GOT3 (cell line): ENCODE measurements around the gene ABCA3.
"Not testable (repeated sequence)": the region's sequence is repeated elsewhere in the genome, so short reads cannot be mapped to it uniquely, and the experiment has no call there.

Experiments used
- DNase-seq: peaks from one replicate; lab custom pipeline; 2025; ENCODE audit warnings: mixed read lengths; lab: John Stamatoyannopoulos, UW

The ABCA3 gene

DNA sequence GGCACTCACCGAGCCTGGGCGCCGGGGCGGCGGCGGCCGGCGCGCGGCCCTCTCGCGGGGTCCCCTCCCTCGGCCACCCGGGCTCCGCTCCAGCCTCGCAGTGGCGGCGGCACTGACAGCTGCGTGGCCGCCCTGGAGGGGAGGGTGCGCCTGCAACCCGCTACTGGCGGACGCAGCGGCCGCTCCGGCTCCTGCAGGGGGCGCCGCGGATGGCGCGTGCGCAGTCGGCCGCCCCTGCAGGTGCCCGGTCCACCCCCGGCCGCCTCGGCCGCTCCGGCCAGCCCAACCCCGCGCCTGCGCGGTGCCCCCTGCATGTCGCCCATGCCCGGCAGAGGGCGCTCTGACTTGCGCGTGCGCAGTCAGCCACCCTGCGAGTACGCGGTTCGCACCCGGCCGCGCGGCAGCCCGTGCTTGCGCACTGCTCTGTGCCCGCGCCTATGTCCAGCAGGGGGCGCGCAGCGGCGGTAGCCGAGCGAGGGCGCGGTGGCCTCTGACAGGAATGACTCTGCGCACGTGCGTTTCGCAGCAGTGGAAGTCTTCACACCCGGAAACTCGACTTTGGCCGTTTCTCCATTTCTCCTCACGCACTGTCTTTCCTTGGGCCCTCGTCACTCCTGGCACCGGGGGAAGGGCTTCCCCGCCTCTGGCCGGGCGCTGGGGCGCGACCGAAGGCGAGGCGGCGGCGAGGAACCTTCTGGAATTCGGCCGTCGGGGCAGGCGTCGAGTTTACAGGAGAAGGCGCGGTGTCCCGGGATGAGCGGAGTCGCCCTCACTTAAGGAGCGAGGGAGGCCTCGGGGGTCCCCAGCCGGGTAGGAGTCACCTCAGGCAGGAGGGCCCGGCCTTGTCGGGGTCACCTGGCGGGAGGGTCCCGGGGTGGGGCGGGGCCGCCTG lies at the start of gene ABCA3:
ABCA3 (minus strand) TSS at position 165 of the 892 bp plus-strand sequence. CDS start 14,262 bp downstream, outside the sequence.
- DNase-seq = peak; percentile 90

DNA sequence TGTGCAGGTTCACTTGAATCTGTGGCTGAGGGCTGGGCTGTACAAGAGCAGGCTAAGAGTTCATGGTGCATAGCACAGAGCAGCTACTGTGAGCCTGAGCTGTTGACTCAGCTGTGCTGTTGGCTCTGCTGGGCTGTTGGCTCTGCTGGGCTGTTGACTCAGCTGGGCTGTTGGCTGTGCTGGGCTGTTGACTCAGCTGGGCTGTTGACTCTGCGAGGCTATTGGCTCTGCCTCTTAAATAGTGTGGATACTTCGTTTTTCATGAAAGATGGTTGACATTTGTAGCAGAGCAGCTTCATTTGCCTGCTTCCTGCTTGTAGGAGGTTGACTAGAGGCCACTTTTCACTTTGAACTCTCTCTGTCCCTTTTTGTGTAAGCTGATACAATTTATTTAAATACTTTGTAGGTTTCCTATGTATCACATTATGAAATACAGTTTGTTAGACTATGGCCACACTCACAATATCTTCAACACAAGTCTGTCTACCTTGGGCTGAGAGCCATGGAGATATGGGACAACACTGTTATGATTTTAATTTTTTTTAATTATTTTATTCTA lies 48.4 kb upstream of the ABCA3 start:
- no peak for DNase-seq

DNA sequence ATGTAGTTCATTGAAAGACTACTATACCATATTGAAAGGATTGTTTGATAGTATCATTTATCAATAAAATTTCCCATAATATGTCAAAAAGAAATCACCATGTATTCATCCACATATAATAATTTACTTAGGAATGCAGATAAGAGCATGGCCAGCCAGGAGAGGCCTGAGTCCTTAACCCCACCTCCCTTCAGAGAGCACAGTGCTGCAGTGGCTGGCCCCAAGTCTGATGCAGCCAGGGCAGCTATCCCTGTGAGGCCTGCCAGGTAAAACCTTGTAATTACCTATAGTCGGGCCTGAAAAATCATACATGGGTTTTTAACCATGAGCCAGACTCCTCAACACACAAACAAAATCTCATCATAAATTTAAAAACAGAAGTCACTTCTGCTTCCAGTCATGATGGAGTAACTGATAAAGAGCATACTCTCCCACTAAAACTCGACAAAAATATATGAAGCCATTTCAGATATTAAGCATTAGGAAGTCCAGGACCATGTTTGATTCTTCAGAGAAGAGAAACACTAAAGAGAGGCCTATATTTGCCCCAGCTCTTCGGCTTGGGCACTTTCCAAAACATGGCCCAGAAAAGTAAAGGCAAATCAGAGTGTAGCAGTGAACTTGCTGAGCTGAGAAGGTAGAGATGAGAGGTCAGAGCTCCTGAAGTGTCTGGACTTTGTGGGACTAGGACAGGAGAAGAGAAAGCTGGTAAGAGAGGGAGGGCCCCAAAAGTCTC lies 47.8 kb upstream of the ABCA3 start:
- DNase-seq = no peak

DNA sequence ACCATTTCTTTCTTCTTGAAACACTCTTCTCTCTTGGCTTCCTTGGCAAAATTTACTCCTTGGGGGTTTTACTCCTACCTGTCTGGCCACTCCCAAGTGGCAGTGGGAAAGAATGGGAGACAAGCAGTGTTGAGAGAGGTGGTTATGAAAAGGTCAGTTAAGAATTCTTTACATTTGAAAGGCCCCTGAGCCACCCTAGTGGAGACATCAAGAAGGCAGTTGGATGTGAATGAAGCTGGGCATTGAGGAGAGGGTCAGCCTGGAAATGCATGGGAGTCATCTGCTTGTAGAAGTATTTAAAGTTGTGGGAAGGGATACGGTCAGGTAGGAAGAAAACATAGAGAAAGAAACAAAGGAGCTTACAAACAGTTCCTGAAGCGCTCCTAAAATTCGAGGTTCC lies 46.5 kb upstream of the ABCA3 start:
- DNase-seq = no peak

DNA sequence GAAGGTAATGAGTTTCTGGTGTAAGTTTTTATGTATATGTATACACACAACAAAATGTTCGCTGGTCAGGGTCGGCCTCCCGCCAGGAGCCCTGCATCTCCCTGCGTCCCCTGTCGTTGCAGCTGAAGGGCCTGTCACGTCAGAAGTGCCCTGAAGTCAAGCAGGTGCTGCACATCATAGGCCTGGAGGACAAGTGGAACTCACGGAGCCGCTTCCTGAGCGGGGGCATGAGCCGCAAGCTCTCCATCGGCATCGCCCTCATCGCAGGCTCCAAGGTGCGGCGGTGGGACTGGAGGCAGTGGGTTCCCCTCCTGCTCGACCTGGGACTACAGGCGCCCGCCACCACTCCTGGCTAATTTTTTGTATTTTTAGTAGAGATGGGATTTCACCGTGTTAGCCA lies 45.5 kb upstream of the ABCA3 start:
- not testable (repeated sequence) for DNase-seq

DNA sequence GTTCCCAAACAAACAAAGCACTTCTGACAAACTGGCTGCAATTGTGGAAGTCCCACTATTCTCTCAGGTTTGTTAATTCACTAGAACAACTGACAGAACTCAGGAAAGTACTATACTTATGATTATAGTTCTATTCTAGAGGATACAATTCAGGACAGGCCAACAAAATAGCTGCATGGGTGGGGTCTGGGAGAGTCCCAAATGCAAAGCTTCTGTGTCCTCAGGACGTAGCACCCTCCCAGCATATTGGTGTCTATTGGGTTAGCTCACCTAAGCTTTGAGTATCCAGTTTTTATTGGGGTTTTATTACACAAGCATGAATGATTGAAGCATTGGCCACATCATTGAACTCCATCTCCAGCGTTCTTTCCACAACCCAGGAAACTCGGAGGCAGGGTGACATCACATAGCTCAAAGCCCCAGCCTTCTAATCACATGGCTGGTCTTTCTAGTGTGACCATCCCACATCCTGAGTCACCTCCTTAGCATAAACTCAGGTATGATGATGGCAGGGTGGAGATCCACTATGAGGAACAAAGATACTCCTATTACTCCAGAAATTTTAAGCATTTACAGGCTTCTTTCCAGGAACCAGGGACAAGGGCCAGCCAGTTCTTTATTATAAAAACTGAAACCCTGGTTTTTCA lies 44.8 kb upstream of the ABCA3 start:
- DNase-seq = no peak

DNA sequence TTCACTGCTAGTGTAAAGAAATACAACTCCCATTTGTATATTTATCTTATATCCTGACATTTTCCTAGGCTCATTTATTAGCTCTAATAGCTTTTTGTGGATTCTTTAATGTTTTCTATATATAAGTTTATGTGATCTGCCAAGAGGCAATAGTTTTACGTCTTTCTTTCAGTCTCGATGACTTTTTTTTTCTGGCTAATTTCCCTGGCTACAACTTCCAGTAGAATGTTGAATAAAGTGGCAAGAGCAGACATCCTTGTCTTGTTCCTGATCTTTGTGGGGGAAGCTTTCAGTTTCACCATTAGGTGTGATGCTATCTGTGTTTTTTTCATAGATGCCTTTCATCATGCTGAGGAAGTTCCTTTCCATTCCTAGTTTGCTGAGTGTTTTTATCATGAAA lies 43.9 kb upstream of the ABCA3 start:
- no peak for DNase-seq

DNA sequence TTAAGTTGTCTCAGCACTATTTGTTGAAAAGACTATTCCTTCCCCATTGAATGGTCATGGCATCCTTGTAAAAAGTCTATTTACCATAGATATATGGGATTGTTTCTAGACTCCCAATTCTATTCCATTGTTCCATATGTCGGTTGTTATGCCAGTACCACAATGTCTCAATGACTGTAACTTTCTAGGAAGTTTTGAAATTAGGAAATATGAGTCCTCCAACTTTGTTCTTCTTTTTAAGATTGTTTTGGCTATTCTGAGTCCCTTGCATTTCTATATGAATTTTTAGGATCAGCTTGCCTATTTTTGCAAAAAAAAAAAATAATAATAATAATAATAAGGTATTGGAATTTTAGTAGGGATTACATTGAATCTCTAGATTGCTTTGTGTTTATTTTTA lies 43.0 kb upstream of the ABCA3 start:
- no peak for DNase-seq

DNA sequence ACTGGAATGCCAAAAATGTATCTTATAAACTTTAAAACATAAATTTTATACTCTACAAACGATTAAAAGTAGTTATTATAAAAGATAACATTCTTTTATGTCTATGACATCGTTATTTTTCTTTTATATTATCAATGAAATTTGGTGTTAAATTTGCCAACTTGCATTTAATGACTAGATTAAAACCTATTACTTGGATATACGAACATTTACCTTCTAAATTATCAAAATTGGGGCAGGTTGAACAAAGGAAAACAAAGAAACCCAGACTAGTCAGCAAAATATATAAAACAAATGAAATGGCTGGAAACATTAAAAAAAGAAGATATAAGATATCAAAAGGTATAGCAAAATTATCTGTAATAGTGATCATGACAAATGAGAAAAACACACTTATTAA lies 34.1 kb upstream of the ABCA3 start:
- no peak for DNase-seq

DNA sequence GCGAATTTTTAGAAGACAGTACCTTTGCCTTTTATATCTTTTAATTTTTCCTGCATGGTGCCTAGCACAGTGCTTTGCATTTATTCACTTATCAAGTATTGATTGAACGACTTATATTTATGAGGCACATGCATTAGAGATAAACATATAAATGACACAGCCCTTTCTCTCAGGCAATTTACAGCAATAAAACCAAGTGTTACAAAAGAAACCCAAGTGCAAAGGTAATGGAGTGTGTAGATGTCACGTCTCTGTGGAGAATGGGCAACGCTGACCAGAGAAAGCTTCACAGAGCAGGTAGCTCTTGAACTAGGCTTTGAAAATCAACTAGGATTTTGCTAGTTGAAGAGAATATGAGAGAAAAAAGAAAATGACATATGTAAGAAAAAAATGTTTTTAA lies 32.6 kb upstream of the ABCA3 start:
- no peak for DNase-seq

DNA sequence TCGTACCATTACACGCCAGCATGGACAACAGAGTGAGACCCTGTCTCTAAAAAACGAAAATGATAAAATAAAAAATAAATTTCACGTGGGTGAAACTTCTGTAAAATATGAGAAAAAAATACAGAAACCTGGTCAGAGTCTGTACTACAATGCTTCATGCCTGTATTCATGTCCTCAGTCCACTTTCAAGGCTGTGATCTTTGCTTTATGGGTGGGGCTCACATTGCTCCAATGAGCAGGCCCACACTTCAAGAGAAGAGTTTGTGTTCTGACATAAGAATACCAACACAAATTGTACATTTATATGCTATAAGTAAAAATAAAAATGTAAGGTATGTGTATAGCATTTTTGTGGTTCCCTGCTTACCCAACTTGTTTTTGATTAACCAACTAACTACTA lies 32.2 kb upstream of the ABCA3 start:
- DNase-seq = no peak

DNA sequence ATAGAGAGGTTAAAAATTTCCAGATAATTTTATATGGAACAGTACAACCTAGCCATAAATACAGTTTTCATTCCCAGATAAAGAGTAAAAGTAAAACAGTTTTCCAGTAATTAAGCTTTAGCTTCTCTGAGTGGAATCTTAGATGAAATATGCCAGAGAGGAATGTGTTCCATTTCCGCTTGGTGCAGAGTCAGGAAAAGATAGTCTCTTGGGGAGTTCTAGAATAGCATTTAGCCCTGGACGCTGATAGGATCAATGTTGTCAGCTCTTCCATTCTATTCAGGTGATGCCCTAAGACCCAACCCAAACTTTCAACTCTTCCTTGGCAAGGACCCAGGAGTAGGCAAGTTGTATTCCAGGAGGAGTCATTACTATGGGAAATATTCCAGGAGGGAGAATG lies 30.9 kb upstream of the ABCA3 start:
- DNase-seq = no peak

DNA sequence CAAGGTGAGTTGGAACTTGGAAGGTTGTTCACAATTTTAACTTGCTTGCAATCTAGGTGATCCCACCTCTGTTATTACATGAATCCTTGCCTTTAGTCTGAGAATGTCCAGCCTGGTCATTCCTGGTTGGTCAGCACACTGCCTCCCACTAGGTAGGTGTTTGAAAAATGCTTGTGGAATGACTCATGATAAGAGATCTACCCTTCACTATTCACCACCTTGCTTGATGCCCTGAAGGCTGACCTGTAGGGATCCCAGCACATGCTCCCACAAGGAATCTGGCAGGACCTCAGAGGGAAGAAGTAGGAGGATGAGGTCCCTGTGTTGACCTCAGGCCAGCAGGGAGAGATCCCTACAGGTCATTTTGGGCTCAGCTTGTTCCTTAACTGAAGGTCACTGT lies 30.2 kb upstream of the ABCA3 start:
- DNase-seq = no peak

DNA sequence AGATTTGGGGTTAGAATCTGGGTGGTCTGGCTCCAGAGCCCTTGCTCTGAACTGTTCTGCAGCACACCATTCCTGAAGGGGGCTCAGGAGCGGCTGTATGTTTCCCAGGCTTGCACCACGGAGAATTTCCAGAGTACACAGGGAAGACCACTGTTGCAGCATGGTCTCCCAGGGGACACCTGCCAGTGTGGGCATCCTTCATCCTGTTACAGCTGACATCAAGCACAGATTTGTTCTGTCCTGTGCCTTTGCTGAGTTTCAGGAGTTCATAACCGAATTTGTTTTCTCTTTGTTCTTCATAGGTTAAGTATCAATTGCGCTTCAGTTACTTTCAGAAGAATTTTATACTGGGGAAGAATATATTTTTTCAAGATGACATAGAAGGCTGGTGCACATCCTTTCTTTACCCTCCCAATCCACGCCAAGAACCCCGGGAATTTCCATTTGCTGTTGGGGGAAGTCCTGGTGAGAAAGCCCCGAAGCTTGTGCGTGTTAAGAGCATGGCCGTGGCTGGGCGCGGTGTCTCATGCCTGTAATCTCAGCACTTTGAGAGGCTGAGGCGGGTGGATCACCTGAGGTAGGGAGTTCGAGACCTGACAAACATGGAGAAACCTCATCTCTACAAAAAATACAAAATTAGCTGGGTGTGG lies 26.3 kb upstream of the ABCA3 start:
- no peak for DNase-seq

DNA sequence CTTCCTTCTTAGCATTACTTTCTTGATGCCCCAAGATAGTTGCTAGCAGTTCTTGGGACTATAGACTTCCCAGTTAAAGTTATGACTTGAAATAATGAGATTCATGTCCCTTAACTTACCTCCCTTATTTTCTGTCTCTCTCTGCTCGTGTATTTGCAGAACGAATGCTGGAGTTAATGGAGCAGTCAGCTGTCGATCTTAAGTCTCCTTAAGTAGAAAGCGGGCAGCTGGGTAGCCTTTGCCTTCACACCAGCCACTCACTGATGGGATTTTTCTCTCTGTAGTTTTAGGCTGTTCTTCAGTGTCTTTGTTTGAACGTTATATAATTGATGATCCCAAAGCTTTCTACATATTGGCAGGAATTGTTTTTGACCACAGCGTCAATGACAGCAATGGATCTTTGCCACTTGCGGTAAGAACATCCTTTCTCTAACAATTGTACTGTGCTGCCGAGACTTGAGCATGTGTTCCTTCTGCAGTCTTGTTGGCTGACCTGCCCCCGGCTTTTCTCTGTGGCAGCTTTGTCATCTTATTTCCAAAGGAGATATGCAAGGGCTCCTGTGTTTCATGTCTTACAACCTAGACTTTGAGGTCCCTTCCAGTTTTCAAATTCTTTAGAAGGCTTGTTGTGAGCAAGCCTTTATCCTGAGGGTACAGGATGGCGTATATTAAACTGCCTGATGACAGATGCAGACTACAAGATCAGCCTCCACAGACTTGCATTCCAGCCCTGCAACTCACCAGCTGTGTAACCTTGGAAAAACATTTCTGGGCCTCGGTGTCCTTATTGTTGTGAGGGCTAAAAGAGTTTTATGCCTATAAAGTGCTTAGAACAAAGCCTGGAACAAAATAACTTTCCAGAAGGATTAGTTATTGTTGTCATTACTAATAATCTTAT lies 25.1 kb upstream of the ABCA3 start:
- DNase-seq = no peak

DNA sequence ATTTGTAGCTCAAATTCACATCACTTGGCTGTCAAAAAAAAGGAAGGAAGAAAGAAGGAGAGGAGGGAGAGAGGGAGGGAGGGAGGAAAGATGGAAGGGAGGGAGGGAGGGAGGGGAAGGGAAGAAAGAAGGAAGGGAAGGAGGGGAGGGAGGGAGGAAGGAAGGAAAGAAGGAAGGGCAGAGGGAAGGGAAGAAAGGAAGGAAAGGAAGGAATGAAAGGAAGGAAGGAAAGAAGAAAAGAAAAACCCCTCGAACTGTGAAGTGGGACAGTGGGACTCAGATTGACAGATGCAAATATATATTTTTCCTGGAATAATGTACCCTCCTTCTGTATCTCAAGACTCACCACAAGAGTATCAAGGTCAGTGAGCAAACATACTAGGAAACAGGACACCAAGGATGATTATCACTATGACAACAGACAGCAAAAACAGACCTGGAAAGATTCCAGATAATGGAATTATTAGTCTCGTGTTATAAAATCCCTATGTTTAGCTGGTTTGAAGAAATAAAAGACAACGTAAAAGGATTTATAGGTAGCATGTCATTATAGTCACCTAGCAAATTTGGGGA lies 24.2 kb upstream of the ABCA3 start:
- no peak for DNase-seq

DNA sequence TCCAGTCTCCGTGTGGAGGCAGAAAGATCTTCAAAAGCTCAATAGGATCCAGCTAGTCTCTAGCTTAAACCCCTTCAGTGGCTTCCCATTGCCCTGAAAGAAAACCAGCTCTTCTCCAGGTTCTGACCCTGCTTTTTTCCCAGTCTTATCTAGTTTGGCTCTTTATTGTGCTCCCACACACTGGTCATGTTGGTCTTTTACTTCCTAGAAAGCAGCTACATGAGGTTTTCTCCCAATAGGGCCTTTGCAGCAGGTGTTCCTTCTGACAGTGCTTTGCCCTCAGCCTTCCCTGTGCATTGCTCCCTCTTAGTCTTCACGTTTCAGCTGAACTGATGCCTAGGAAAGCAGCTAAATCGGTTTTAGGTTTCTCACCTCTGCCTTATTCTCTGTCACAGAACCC lies 21.7 kb upstream of the ABCA3 start:
- no peak for DNase-seq

DNA sequence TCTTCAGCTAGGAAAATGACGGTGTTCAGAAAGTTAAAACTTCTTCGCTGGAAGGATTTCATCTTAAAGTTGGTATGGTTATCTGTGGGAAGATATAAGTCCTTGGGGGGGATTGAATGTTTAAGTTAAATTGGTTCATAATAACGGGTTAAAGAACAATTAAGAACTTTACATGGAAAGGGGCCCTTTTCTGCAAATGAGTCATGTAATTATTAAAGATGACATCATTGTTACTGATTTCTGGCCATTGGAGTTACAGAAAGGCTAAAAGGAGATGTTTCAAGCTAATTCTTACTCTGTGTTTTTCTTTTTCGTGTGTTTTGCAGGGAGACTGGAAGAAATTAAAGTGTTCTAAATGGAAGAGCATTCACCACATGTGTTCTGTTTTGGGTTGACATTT lies 20.6 kb upstream of the ABCA3 start:
- DNase-seq = no peak

DNA sequence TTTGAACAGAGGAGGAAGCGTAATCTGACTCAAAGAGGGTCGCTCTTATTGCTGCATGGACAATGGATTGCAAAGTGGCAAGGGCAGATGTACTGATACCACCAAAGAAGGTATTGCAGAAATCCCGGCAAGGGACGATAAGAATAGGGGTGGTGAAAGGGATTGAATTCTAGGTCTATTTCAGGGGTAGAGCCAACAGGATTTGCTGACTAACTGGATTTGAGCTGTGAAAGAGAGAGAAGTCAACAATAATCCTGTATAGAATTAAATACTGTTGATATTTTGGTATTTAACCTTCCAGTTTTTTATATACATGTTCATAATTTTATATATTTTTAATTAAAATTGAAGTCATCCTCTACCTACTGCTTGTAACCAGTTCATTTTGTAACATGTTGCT lies 19.4 kb upstream of the ABCA3 start:
- no peak for DNase-seq

DNA sequence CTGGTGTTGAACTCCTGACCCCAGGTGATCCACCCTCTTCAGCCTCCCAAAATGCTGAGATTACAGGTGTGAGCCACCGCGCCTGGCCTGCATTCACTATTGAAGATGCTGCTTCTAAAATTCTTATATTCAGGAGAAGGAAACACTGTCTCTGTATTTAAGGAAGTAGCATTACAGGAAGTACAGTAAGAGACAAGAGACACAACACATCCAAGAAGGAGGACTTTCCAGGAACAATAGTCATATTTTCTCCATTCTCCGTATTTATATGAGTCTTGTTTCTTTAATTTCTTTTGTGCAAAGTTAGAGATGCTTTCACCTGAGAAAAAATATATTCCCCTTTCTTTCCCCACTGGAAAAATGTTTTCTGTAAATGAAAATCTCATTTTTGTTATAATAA lies 18.3 kb upstream of the ABCA3 start:
- DNase-seq = no peak

DNA sequence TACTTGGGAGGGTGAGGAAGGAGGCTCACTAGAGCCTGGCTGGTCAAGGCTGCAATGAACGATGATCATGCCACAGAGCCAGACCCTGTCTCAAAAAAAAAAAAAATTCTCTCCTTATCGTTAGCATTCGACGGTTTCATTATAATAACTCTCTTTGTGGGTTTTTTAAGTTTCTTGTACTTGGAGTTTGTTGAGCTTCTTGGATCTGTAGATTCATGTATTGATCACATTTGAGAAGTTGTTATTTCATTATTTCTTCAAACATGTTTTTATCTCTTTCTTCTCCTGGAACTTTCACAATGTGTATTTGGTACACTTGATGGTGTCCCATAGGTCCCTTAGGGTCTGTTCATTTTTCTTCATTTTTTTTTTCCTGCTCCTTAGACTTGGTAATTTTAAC lies 16.8 kb upstream of the ABCA3 start:
- DNase-seq = no peak
